ENCODE measurements around the gene SSR4.
A peak's percentile ranks its signal among the peaks of the same experiment; 100 is the strongest.

Gene SSR4

DNA sequence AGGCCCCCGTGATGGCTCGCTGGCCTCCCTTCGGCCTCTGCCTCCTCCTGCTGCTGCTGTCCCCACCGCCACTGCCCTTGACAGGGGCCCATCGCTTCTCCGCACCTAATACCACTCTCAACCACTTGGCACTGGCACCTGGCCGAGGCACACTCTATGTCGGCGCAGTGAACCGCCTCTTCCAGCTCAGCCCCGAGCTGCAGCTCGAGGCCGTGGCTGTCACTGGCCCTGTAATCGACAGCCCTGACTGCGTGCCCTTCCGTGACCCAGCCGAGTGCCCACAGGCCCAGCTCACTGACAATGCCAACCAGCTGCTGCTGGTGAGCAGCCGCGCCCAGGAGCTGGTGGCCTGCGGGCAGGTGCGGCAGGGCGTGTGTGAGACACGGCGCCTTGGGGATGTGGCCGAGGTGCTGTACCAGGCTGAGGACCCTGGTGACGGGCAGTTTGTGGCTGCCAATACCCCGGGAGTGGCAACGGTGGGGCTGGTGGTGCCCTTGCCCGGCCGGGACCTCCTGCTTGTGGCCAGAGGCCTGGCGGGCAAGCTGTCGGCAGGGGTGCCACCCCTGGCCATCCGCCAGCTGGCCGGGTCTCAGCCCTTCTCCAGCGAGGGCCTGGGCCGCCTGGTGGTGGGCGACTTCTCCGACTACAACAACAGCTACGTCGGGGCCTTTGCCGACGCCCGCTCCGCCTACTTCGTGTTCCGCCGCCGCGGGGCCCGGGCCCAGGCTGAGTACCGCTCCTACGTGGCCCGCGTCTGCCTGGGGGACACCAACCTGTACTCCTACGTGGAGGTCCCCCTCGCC, 27.4 kb upstream of the SSR4 start:
- Histone ChIP-seq H3K9me3 (ENCODE audit: insufficient read depth, low read depth, low read length) (no peaks in the 10 kb centered on the region), H4K20me1 (ENCODE audit: insufficient read depth, low read length, poor library complexity, severe bottlenecking) (no peaks in the 10 kb centered on the region), H3K4me3 (ENCODE audit: low read length, poor library complexity, severe bottlenecking) (peak overlapping the region; percentile 64), H3K27me3 (ENCODE audit: insufficient read depth, low read length, poor library complexity, severe bottlenecking) (no peaks in the 10 kb centered on the region), H3K36me3 (ENCODE audit: insufficient read depth, low read length) (no peaks in the 10 kb centered on the region), H3K4me1 (ENCODE audit: insufficient read depth, low read length, poor library complexity, severe bottlenecking) (peaks cover 4% of the 10 kb centered on the region), H3K9me2 (replicated peaks; ENCODE audit: low read depth, low read length) (no peaks in the 10 kb centered on the region), H3K9ac (ENCODE audit: low read depth, low read length, poor library complexity, severe bottlenecking) (no peak overlapping the region), H3K4me2 (ENCODE audit: low read depth, low read length, poor library complexity, severe bottlenecking) (peak overlapping the region; percentile 68), H3F3A (ENCODE audit: low read depth) (no peaks in the 10 kb centered on the region), H3K79me2 (ENCODE audit: insufficient read depth, low read length) (no peaks in the 10 kb centered on the region), H2AFZ (ENCODE audit: low read length) (no peak overlapping the region)
- TF ChIP-seq EZH2phosphoT487 (IDR thresholded peaks at IDR 0.05; ENCODE audit: borderline replicate concordance): no peak
- TF ChIP-seq, protein P1, sequence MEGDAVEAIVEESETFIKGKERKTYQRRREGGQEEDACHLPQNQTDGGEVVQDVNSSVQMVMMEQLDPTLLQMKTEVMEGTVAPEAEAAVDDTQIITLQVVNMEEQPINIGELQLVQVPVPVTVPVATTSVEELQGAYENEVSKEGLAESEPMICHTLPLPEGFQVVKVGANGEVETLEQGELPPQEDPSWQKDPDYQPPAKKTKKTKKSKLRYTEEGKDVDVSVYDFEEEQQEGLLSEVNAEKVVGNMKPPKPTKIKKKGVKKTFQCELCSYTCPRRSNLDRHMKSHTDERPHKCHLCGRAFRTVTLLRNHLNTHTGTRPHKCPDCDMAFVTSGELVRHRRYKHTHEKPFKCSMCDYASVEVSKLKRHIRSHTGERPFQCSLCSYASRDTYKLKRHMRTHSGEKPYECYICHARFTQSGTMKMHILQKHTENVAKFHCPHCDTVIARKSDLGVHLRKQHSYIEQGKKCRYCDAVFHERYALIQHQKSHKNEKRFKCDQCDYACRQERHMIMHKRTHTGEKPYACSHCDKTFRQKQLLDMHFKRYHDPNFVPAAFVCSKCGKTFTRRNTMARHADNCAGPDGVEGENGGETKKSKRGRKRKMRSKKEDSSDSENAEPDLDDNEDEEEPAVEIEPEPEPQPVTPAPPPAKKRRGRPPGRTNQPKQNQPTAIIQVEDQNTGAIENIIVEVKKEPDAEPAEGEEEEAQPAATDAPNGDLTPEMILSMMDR (conservative IDR thresholded peaks at IDR 0.05; ENCODE audit: low read length): no peak

DNA sequence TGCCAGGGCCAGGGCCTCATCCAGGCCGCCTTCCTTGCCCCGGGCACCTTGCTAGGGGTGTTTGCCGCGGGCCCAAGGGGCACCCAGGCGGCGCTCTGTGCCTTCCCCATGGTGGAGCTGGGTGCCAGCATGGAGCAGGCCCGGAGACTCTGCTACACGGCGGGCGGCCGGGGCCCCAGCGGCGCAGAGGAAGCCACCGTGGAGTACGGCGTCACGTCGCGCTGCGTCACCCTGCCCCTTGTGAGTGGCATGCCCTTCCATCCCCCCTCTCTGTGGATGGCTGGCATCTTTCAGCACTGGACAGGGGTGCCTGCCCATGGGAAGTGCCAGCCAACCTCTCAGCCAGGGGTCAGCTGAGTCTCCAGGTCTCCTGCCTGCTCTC, 26.8 kb upstream of the SSR4 start:
- Histone ChIP-seq H3K36me3 (ENCODE audit: insufficient read depth, low read length) (no peaks in the 10 kb centered on the region), H3F3A (ENCODE audit: low read depth) (no peaks in the 10 kb centered on the region), H2AFZ (ENCODE audit: low read length) (no peak overlapping the region), H3K27me3 (ENCODE audit: insufficient read depth, low read length, poor library complexity, severe bottlenecking) (no peaks in the 10 kb centered on the region), H4K20me1 (ENCODE audit: insufficient read depth, low read length, poor library complexity, severe bottlenecking) (no peaks in the 10 kb centered on the region), H3K9me2 (replicated peaks; ENCODE audit: low read depth, low read length) (no peaks in the 10 kb centered on the region), H3K4me1 (ENCODE audit: insufficient read depth, low read length, poor library complexity, severe bottlenecking) (peaks cover 4% of the 10 kb centered on the region), H3K79me2 (ENCODE audit: insufficient read depth, low read length) (no peaks in the 10 kb centered on the region), H3K9me3 (ENCODE audit: insufficient read depth, low read depth, low read length) (no peaks in the 10 kb centered on the region), H3K4me2 (ENCODE audit: low read depth, low read length, poor library complexity, severe bottlenecking) (no peak overlapping the region), H3K9ac (ENCODE audit: low read depth, low read length, poor library complexity, severe bottlenecking) (no peak overlapping the region), H3K4me3 (ENCODE audit: low read length, poor library complexity, severe bottlenecking) (no peak overlapping the region)
- no peak for TF ChIP-seq EZH2phosphoT487 (IDR thresholded peaks at IDR 0.05; ENCODE audit: borderline replicate concordance)
- TF ChIP-seq, protein P1 (conservative IDR thresholded peaks at IDR 0.05; ENCODE audit: low read length): no peak

DNA sequence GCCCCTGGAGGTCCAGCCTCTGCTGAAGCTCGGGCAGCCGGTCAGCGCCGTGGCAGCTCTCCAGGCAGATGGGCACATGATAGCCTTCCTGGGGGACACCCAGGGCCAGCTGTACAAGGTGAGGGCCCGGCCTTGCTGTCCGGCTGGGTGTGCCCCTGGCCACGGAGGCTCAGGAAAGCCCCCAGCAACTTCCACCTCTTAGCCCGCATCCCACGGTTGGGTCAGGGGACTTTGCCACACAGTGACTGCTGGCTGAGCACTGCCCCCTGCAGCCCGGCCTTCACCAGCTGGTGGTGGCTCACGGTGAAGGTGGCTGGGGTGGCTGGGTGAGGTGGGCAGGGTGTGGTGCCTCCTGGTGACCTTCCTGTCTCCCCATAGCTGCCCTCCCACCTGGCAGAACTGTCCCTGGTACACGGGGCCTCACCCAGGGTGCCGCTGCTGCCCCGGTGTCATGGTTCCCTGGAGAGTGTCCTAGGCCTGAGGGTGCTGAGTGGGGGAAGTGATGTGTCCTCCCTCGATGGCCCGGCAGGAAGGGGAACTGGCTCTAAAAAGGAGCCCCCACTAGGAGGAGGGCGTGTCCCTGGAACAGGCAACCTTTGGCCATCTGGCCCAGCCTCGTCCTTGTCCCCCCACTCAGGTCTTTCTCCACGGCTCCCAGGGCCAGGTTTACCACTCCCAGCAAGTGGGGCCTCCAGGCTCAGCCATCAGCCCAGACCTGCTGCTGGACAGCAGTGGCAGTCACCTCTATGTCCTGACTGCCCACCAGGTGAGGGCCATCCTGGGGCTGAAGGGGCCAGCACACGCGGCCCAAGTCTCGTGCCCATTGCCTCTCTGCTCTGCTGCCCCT, 25.9 kb upstream of the SSR4 start:
- no peaks in the 10 kb centered on the region for H3K79me2 ChIP-seq (ENCODE audit: insufficient read depth, low read length)
- no peak overlapping the region for H3K9ac ChIP-seq (ENCODE audit: low read depth, low read length, poor library complexity, severe bottlenecking)
- H2AFZ ChIP-seq (ENCODE audit: low read length): no peak overlapping the region
- H4K20me1 ChIP-seq (ENCODE audit: insufficient read depth, low read length, poor library complexity, severe bottlenecking): no peaks in the 10 kb centered on the region
- no peaks in the 10 kb centered on the region for H3K9me3 ChIP-seq (ENCODE audit: insufficient read depth, low read depth, low read length)
- no peak overlapping the region for H3K4me2 ChIP-seq (ENCODE audit: low read depth, low read length, poor library complexity, severe bottlenecking)
- no peak overlapping the region for H3K4me3 ChIP-seq (ENCODE audit: low read length, poor library complexity, severe bottlenecking)
- TF ChIP-seq, protein P1 (conservative IDR thresholded peaks at IDR 0.05; ENCODE audit: low read length): 0 out of 2 replicates have a peak, but pooled peaks have one; percentile 27
- no peak for TF ChIP-seq EZH2phosphoT487 (IDR thresholded peaks at IDR 0.05; ENCODE audit: borderline replicate concordance)
- no peaks in the 10 kb centered on the region for H3F3A ChIP-seq (ENCODE audit: low read depth)
- H3K9me2 ChIP-seq (replicated peaks; ENCODE audit: low read depth, low read length): no peaks in the 10 kb centered on the region
- H3K27me3 ChIP-seq (ENCODE audit: insufficient read depth, low read length, poor library complexity, severe bottlenecking): no peaks in the 10 kb centered on the region
- peaks cover 4% of the 10 kb centered on the region for H3K4me1 ChIP-seq (ENCODE audit: insufficient read depth, low read length, poor library complexity, severe bottlenecking)
- no peaks in the 10 kb centered on the region for H3K36me3 ChIP-seq (ENCODE audit: insufficient read depth, low read length)

Measured in Loucy (cell line).